PC-9 (cell line): ENCODE measurements around the gene CES3.

ENCODE experiments used
- EZH2 ChIP-seq: fragments of 200-600 bp; sonication (generic); IDR thresholded peaks from 2 replicates; pipeline ENCODE4 v1.8.0; 2017; ENCODE audit warnings: antibody characterized with exemption, low read depth
- TF ChIP-seq, protein P1 (sequence below): fragments of 200-600 bp; sonication (generic); conservative IDR thresholded peaks from 2 replicates; pipeline ENCODE4 v1.6.1; 2017; ENCODE audit warnings: mixed run types, antibody characterized with exemption, mild to moderate bottlenecking, moderate library complexity

DNA sequence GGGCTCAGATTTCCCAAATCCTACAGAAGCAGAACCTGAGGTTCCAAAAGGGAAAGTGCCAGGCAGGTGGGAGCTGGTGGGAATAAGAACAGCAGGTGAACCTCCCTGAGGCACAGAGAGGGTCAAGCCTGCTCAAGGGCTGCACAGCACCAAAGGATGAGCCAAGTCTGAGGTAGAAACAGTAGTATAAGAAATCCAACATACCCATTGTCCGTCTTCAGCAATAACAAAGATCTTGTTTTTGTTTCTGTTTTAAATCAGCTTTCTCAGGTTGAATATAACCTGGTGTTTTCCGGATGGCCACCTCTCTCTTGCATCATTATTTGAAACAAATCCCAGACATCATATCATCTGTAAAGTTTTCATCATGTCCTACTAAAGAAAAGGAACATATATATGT, 10.6 kb upstream of the CES3 start:
- TF ChIP-seq EZH2, result no peak
- TF ChIP-seq, protein P1, sequence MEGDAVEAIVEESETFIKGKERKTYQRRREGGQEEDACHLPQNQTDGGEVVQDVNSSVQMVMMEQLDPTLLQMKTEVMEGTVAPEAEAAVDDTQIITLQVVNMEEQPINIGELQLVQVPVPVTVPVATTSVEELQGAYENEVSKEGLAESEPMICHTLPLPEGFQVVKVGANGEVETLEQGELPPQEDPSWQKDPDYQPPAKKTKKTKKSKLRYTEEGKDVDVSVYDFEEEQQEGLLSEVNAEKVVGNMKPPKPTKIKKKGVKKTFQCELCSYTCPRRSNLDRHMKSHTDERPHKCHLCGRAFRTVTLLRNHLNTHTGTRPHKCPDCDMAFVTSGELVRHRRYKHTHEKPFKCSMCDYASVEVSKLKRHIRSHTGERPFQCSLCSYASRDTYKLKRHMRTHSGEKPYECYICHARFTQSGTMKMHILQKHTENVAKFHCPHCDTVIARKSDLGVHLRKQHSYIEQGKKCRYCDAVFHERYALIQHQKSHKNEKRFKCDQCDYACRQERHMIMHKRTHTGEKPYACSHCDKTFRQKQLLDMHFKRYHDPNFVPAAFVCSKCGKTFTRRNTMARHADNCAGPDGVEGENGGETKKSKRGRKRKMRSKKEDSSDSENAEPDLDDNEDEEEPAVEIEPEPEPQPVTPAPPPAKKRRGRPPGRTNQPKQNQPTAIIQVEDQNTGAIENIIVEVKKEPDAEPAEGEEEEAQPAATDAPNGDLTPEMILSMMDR, result no peak
